B cell (primary cell): ENCODE data around the gene SMIM17. TPM values are rescaled to one million over a fixed set of nuclear protein-coding genes. Genes with fewer than 3 reads are reported as not detected.

Experiments
- ATAC-seq: fragments of 200-7000 bp; cut with Tn5 transposase; one replicate; pipeline ENCODE4 v1.10.0; 2021; ENCODE audit warnings: low read depth, mild to moderate bottlenecking, moderate number of reproducible peaks, moderate library complexity
- CTCF ChIA-PET: fragments of 350-600 bp; sonication (Branson Sonifier 250); formaldehyde crosslinking; loops from one replicate; lab custom pipeline; 2021; ENCODE audit warnings: antibody characterized with exemption, inconsistent platforms; lab: Charles Lee
- POLR2A ChIA-PET: fragments of 350-600 bp; sonication (Branson Sonifier 250); formaldehyde crosslinking; loops from one replicate; lab custom pipeline; 2021; ENCODE audit warnings: antibody characterized with exemption; lab: Charles Lee
- DNase-seq: peaks from one replicate; pipeline ENCODE4 v3.0.0; 2013
- H2AFZ ChIP-seq: 2 replicates; pipeline ENCODE4 v1.6.1; 2012; ENCODE audit warnings: mild to moderate bottlenecking, low read depth, low read length; ENCODE audit not compliant: insufficient read depth, poor library complexity, severe bottlenecking
- H3K27ac ChIP-seq, 2 donors: 1 replicate in 1 of 2; 2 replicates in 1 of 2; pipeline ENCODE4 v1.5.1; 2012 to 2013; ENCODE audit warnings: low read length in 2 of 2, mild to moderate bottlenecking in 2 of 2, moderate library complexity in 1 of 2
- H3K27me3 ChIP-seq, 4 experiments: fragments of 200-600 bp in 1 of 4; sonication (generic) in 1 of 4; replicated peaks in 1 of 4; 1 replicate in 2 of 4; 2 replicates in 2 of 4; pipeline versions ENCODE4 v1.6.1 to v1.7.0; 2013 to 2016; ENCODE audit warnings: low read length in 3 of 4, mild to moderate bottlenecking in 2 of 4, mixed read lengths in 1 of 4, moderate library complexity in 1 of 4; ENCODE audit not compliant: insufficient read depth in 4 of 4, control insufficient read depth in 3 of 4; ENCODE audit errors: control extremely low read depth in 1 of 4
- H3K36me3 ChIP-seq, 2 experiments: replicated peaks in 1 of 2; 1 replicate in 1 of 2; 2 replicates in 1 of 2; pipeline versions ENCODE4 v1.6.1 to v1.7.1; 2013; ENCODE audit warnings: low read length in 1 of 2; ENCODE audit not compliant: insufficient read depth in 2 of 2, control insufficient read depth in 1 of 2; ENCODE audit errors: control extremely low read depth in 1 of 2, extremely low read depth in 1 of 2
- H3K4me1 ChIP-seq, 2 donors: fragments of 200-600 bp in 1 of 2; sonication (generic) in 1 of 2; 1 replicate in 1 of 2; 2 replicates in 1 of 2; pipeline versions ENCODE4 v1.5.1 to v1.6.1; 2013 to 2017; ENCODE audit warnings: low read length in 2 of 2; ENCODE audit not compliant: control insufficient read depth in 2 of 2, insufficient read depth in 2 of 2
- H3K4me2 ChIP-seq: replicated peaks from 2 replicates; pipeline ENCODE3; 2012; ENCODE audit warnings: mild to moderate bottlenecking, low read depth, low read length; ENCODE audit not compliant: poor library complexity, severe bottlenecking
- H3K4me3 ChIP-seq, 5 experiments: fragments of 200-600 bp in 1 of 5; sonication (generic) in 1 of 5; 1 replicate in 3 of 5; 2 replicates in 2 of 5; pipeline versions ENCODE4 v1.5.1 to v1.7.0; 2011 to 2016; ENCODE audit warnings: low read length in 4 of 5, mild to moderate bottlenecking in 4 of 5, low read depth in 2 of 5, control low read depth in 1 of 5, moderate library complexity in 1 of 5; ENCODE audit not compliant: insufficient read depth in 1 of 5; ENCODE audit errors: control extremely low read depth in 1 of 5, extremely low read depth in 1 of 5
- H3K79me2 ChIP-seq: fragments of 200-600 bp; sonication (generic); one replicate; pipeline ENCODE4 v1.6.0; 2016; ENCODE audit warnings: low read length; ENCODE audit not compliant: control insufficient read depth, insufficient read depth
- H3K9ac ChIP-seq: fragments of 200-600 bp; sonication (generic); 2 replicates; pipeline ENCODE4 v1.6.1; 2017; ENCODE audit warnings: mild to moderate bottlenecking, low read length, moderate library complexity
- H3K9me3 ChIP-seq, 3 donors: one replicate each; pipeline versions ENCODE4 v1.6.1 to v1.7.1; 2013; ENCODE audit warnings: low read length in 2 of 3; ENCODE audit not compliant: control insufficient read depth in 2 of 3, insufficient read depth in 1 of 3; ENCODE audit errors: control extremely low read depth in 1 of 3
- H4K20me1 ChIP-seq: 2 replicates; pipeline ENCODE4 v1.6.0; 2012; ENCODE audit warnings: mild to moderate bottlenecking, low read length; ENCODE audit not compliant: insufficient read depth, control insufficient read depth, poor library complexity, severe bottlenecking
- H3K27ac Mint-ChIP-seq: one replicate; pipeline ENCODE4 v1.8.0; 2021; ENCODE audit warnings: mixed read lengths
- H3K27me3 Mint-ChIP-seq: one replicate; pipeline ENCODE4 v1.8.0; 2021; ENCODE audit warnings: mixed read lengths
- H3K4me1 Mint-ChIP-seq: one replicate; pipeline ENCODE4 v1.8.0; 2021; ENCODE audit warnings: mixed read lengths
- H3K4me3 Mint-ChIP-seq: one replicate; pipeline ENCODE4 v1.8.0; 2021; ENCODE audit warnings: mixed read lengths
- H3K9me3 Mint-ChIP-seq: one replicate; pipeline ENCODE4 v1.8.0; 2022; ENCODE audit warnings: mixed read lengths; ENCODE audit not compliant: insufficient read depth
- CTCF ChIP-seq: fragments of 200-600 bp; IDR thresholded peaks from one replicate; pipeline ENCODE4 v1.8.0; 2022; ENCODE audit warnings: antibody characterized with exemption, mild to moderate bottlenecking
- EZH2 ChIP-seq: IDR thresholded peaks from 2 replicates; pipeline ENCODE4 v1.6.1; 2012; ENCODE audit warnings: borderline replicate concordance, low read depth, mild to moderate bottlenecking, moderate library complexity, low read length; ENCODE audit not compliant: insufficient read depth, poor library complexity, severe bottlenecking
- WGBS: methylation state at CpG from one replicate; pipeline ENCODE4 v1.1.5; 2013; ENCODE audit warnings: missing lambda C conversion rate; ENCODE audit not compliant: insufficient coverage; 5-methylcytosine and 5-hydroxymethylcytosine counted together
- intact Hi-C: fragments of 100-400 bp; cut with micrococcal nuclease; formaldehyde crosslinking; loops from one replicate; pipeline ENCODE4 v1.10.0; 2022
- polyA plus RNA-seq: library from polyadenylated mRNA; depleted of rRNA; stranded (reverse); fragments of >200 nt; gene quantifications from 2 replicates; pipeline ENCODE4 v1.2.3, GENCODE V29; 2012
- total RNA-seq, 2 donors: library from RNA; stranded (reverse); fragments of 120-200 nt in 1 of 2; gene quantifications; 1 replicate in 1 of 2; 2 replicates in 1 of 2; pipeline versions ENCODE4 v1.2.3 to v1.2.4, GENCODE V29; 2013 to 2022

SMIM17 gene
- total and polyA plus RNA-seq, 2 donors (not counting 1 experiment from before 2014, with no cell fraction given) = not detected

- H3K4me2 ChIP-seq = no peak overlapping the region
- H3K9me3 ChIP-seq = peaks cover 0 to 27% (median 3%) of the 10 kb centered on the region in 3 donors
- no peak for DNase-seq
- no peak overlapping the region for H3K27ac Mint-ChIP-seq
- no peaks in the 10 kb centered on the region for H3K4me1 ChIP-seq
- H3K36me3 ChIP-seq = no peaks in the 10 kb centered on the region
- no peak overlapping the region for H3K4me3 ChIP-seq
- H4K20me1 ChIP-seq = no peaks in the 10 kb centered on the region
- H3K9me3 Mint-ChIP-seq = peaks cover 11% of the 10 kb centered on the region
- no peaks in the 10 kb centered on the region for H3K79me2 ChIP-seq
- H3K27me3 Mint-ChIP-seq = no peaks in the 10 kb centered on the region
- H3K4me1 Mint-ChIP-seq = no peaks in the 10 kb centered on the region
- WGBS = 83% methylated on average over 4 of the region's 10 CpGs
- POLR2A ChIA-PET = no interaction called here
- no peak overlapping the region for H2AFZ ChIP-seq
- no peak overlapping the region for H3K4me3 Mint-ChIP-seq
- no peak overlapping the region for H3K27ac ChIP-seq
- CTCF ChIA-PET = no interaction called here
- H3K9ac ChIP-seq = no peak overlapping the region
- TF ChIP-seq CTCF (no peak), EZH2 (no peak)
- ATAC-seq = no peak
- H3K27me3 ChIP-seq = no peaks in the 10 kb centered on the region
- intact Hi-C loops = no loop called here
Measured at GRCh38 chr19:56689198-56689597, 46.2 kb downstream of the SMIM17 start.

GRCh38 chr19:56690670-56691069, 47.7 kb downstream of the SMIM17 start:
- H4K20me1 ChIP-seq = no peaks in the 10 kb centered on the region
- H3K27ac Mint-ChIP-seq = no peak overlapping the region
- no peaks in the 10 kb centered on the region for H3K36me3 ChIP-seq
- no peak overlapping the region for H3K4me2 ChIP-seq
- H3K9me3 ChIP-seq = peaks cover 0 to 24% (median 3%) of the 10 kb centered on the region in 3 donors
- no peak for TF ChIP-seq CTCF
- TF ChIP-seq EZH2 = no peak
- CTCF ChIA-PET = no interaction called here
- POLR2A ChIA-PET = no interaction called here
- H3K27me3 ChIP-seq = no peaks in the 10 kb centered on the region
- no peak overlapping the region for H2AFZ ChIP-seq
- no peaks in the 10 kb centered on the region for H3K4me1 ChIP-seq
- H3K27ac ChIP-seq = no peak overlapping the region
- no peak overlapping the region for H3K4me3 ChIP-seq
- intact Hi-C loops = no loop called here
- no peaks in the 10 kb centered on the region for H3K27me3 Mint-ChIP-seq
- WGBS = 20% methylated on average over 1 of the region's 10 CpGs
- peaks cover 11% of the 10 kb centered on the region for H3K9me3 Mint-ChIP-seq
- ATAC-seq = no peak
- DNase-seq = peak; percentile 9
- no peak overlapping the region for H3K9ac ChIP-seq
- no peak overlapping the region for H3K4me3 Mint-ChIP-seq
- H3K79me2 ChIP-seq = no peaks in the 10 kb centered on the region
- no peaks in the 10 kb centered on the region for H3K4me1 Mint-ChIP-seq
